Measurements from ENCODE around the gene OR13J1.

Gene OR13J1

GRCh38 chr9:35856882-35857281, 13.3 kb downstream of the OR13J1 start:
- DNase-seq: no peak

GRCh38 chr9:35856206-35856605, 14.0 kb downstream of the OR13J1 start:
- no peak for DNase-seq

- DNase-seq: no peak
Observed at GRCh38 chr9:35854091-35854762, 16.0 kb downstream of the OR13J1 start.

GRCh38 chr9:35852876-35853865, 17.0 kb downstream of the OR13J1 start:
- no peak for DNase-seq

GRCh38 chr9:35852267-35852815, 17.9 kb downstream of the OR13J1 start:
- no peak for DNase-seq

GRCh38 chr9:35847792-35848572, 22.2 kb downstream of the OR13J1 start:
- DNase-seq: peak; percentile 51 to 82

- DNase-seq: no peak
Observed at GRCh38 chr9:35845824-35846771, 24.1 kb downstream of the OR13J1 start.

- DNase-seq: no peak
Observed at GRCh38 chr9:35844628-35845270, 25.5 kb downstream of the OR13J1 start.

GRCh38 chr9:35842795-35843194, 27.4 kb downstream of the OR13J1 start:
- no peak for DNase-seq

GRCh38 chr9:35842020-35842745, 28.0 kb downstream of the OR13J1 start:
- no peak for DNase-seq

- DNase-seq: no peak
Observed at GRCh38 chr9:35841645-35841900, 28.6 kb downstream of the OR13J1 start.

- DNase-seq: no peak
Observed at GRCh38 chr9:35840881-35841644, 29.1 kb downstream of the OR13J1 start.

GRCh38 chr9:35839926-35840325, 30.3 kb downstream of the OR13J1 start:
- DNase-seq: no peak

- no peak for DNase-seq
Observed at GRCh38 chr9:35836595-35836994, 33.6 kb downstream of the OR13J1 start.

GRCh38 chr9:35835766-35836165, 34.4 kb downstream of the OR13J1 start:
- DNase-seq: no peak

- no peak for DNase-seq
Observed at GRCh38 chr9:35835216-35835632, 35.0 kb downstream of the OR13J1 start.

- no peak for DNase-seq
Observed at GRCh38 chr9:35834260-35835215, 35.7 kb downstream of the OR13J1 start.

- DNase-seq: no peak
Observed at GRCh38 chr9:35832814-35833213, 37.4 kb downstream of the OR13J1 start.

GRCh38 chr9:35831040-35831439, 39.2 kb downstream of the OR13J1 start:
- no peak for DNase-seq

Measured in NCI-H524 (cell line).